ENCODE measurements around the gene TTLL11.

GRCh38 chr9:122096620-122097415, 3.7 kb upstream of the TTLL11 start:
- TF ChIP-seq CTCF (IDR thresholded peaks at IDR 0.05) = no peak
- TF ChIP-seq EP300 (IDR thresholded peaks at IDR 0.05) = no peak

Measured in esophagus muscularis mucosa (tissue), 3 donors.